A549 (cell line): ENCODE measurements around the gene SRI. TPM values are rescaled to one million over a fixed set of nuclear protein-coding genes. Genes with fewer than 3 reads are reported as not detected.
"Not testable (repeated sequence)": the region's sequence is repeated elsewhere in the genome, so short reads cannot be mapped to it uniquely, and the experiment has no call there.

Experiments used
- ATAC-seq, 2 experiments: fragments of 200-7000 bp in 1 of 2; fragments of >200 bp in 1 of 2; cut with Nextera tagmentation in 1 of 2; cut with Tn5 transposase in 1 of 2; 3 replicates each; pipeline versions ENCODE4 v1.8.0 to v1.9.1; 2018 to 2020; ENCODE audit warnings: mild to moderate bottlenecking in 1 of 2, moderate library complexity in 1 of 2
- CTCF ChIA-PET: fragments of 300-600 bp; sonication (Branson Sonifier 250); formaldehyde crosslinking; extraction: SDS; loops from one replicate; lab custom pipeline; 2021; ENCODE audit warnings: antibody characterized with exemption, inconsistent platforms; lab: Yijun Ruan, JAX
- POLR2A ChIA-PET: fragments of 350-600 bp; formaldehyde crosslinking; extraction: SDS; loops from one replicate; lab custom pipeline; 2021; ENCODE audit warnings: antibody characterized with exemption, inconsistent platforms; lab: Yijun Ruan, JAX
- DNase-seq, 2 experiments: peaks; one replicate each; pipeline versions ENCODE4 v3.0.0 to v3.0.0-alpha.2; 2011 to 2016; ENCODE audit warnings: low read depth in 1 of 2, low spot score in 1 of 2
- FAIRE-seq: peaks from 2 replicates; lab custom pipeline; 2011; peaks lifted over from hg19 to GRCh38; lab: Jason Lieb, UNC
- H3K27ac ChIP-seq, 2 experiments: fragments of >200 bp; sonication (Bioruptor Twin); formaldehyde crosslinking; 3 replicates each; pipeline ENCODE4 v1.5.1; 2016 to 2017
- H3K4me1 ChIP-seq: fragments of >200 bp; sonication (Bioruptor Twin); formaldehyde crosslinking; 3 replicates; pipeline ENCODE4 v1.6.1; 2016
- H3K4me2 ChIP-seq: fragments of >200 bp; sonication (Bioruptor Twin); formaldehyde crosslinking; 3 replicates; pipeline ENCODE4 v1.6.1; 2016
- H3K4me3 ChIP-seq: fragments of >200 bp; sonication (Bioruptor Twin); formaldehyde crosslinking; 3 replicates; pipeline ENCODE4 v1.5.1; 2016
- H3K9me3 ChIP-seq: fragments of >200 bp; sonication (Bioruptor Twin); formaldehyde crosslinking; 3 replicates; pipeline ENCODE4 v1.6.1; 2016
- CBX2 ChIP-seq: fragments of 200-600 bp; sonication (generic); IDR thresholded peaks from 2 replicates; pipeline ENCODE4 v1.6.1; 2016; ENCODE audit warnings: low read depth, mild to moderate bottlenecking, borderline replicate concordance
- CEBPB ChIP-seq, 2 experiments: fragments of >200 bp in 1 of 2; sonication (Bioruptor Twin) in 1 of 2; formaldehyde crosslinking in 1 of 2; IDR thresholded peaks; 2 replicates each; pipeline ENCODE4 v1.6.1; 2012 to 2016
- CHD2 ChIP-seq: fragments of 150-350 bp; IDR thresholded peaks from 2 replicates; pipeline ENCODE4 v1.6.1; 2014; ENCODE audit warnings: low read length; ENCODE audit not compliant: partially characterized antibody
- EP300 ChIP-seq, 2 experiments: fragments of >200 bp; sonication (Bioruptor Twin); formaldehyde crosslinking; IDR thresholded peaks; 2 replicates in 1 of 2; 3 replicates in 1 of 2; pipeline ENCODE4 v1.6.1; 2016 to 2017
- HEYL ChIP-seq: fragments of 250-450 bp; sonication (Bioruptor Pico); IDR thresholded peaks from 2 replicates; pipeline ENCODE4 v1.8.0; 2021; ENCODE audit warnings: mild to moderate bottlenecking, moderate library complexity
- HOXA7 ChIP-seq: fragments of 250-450 bp; sonication (Bioruptor Pico); IDR thresholded peaks from 2 replicates; pipeline ENCODE4 v1.5.0; 2020; ENCODE audit warnings: mild to moderate bottlenecking, moderate library complexity
- MAFK ChIP-seq: fragments of 450-650 bp; IDR thresholded peaks from 2 replicates; pipeline ENCODE4 v1.6.1; 2014; ENCODE audit not compliant: partially characterized antibody
- NPAS2 ChIP-seq: fragments of 250-450 bp; sonication (Bioruptor Pico); IDR thresholded peaks from 2 replicates; pipeline ENCODE4 v1.8.0; 2022; ENCODE audit warnings: mild to moderate bottlenecking, moderate library complexity, borderline replicate concordance
- NR3C1 ChIP-seq: fragments of >200 bp; sonication (Bioruptor Twin); formaldehyde crosslinking; IDR thresholded peaks from 3 replicates; pipeline ENCODE4 v1.6.1; 2017
- PHF8 ChIP-seq: fragments of 200-600 bp; sonication (generic); IDR thresholded peaks from 2 replicates; pipeline ENCODE4 v1.6.1; 2016; ENCODE audit warnings: low read depth, mild to moderate bottlenecking, antibody characterized with exemption, moderate library complexity, borderline replicate concordance
- POLR2AphosphoS2 ChIP-seq: conservative IDR thresholded peaks from 2 replicates; pipeline ENCODE4 v1.6.1; 2012; ENCODE audit warnings: low read length, improper control_type of control experiment, inconsistent platforms
- RCOR1 ChIP-seq: fragments of 150-350 bp; IDR thresholded peaks from 2 replicates; pipeline ENCODE4 v1.6.1; 2014; ENCODE audit warnings: antibody characterized with exemption, low read length, low read depth
- TFCP2L1 ChIP-seq: fragments of 250-450 bp; sonication (Bioruptor Pico); IDR thresholded peaks from 2 replicates; pipeline ENCODE4 v1.5.0; 2021; ENCODE audit warnings: mild to moderate bottlenecking
- TP53 ChIP-seq: fragments of 250-450 bp; sonication (Bioruptor Pico); IDR thresholded peaks from 2 replicates; pipeline ENCODE4 v1.5.0; 2021; ENCODE audit warnings: mild to moderate bottlenecking, moderate library complexity
- ZNF302 ChIP-seq: fragments of 250-450 bp; sonication (Bioruptor Pico); IDR thresholded peaks from 2 replicates; pipeline ENCODE4 v1.9.0; 2021; ENCODE audit warnings: inconsistent platforms, mild to moderate bottlenecking, moderate library complexity
- WGBS: methylation state at CpG from one replicate; pipeline ENCODE4 v1.1.6; 2017; ENCODE audit errors: missing lambda C conversion rate; 5-methylcytosine and 5-hydroxymethylcytosine counted together
- polyA plus RNA-seq, 4 experiments: library from polyadenylated mRNA; depleted of rRNA in 3 of 4; stranded (reverse); fragments of >200 nt; fragmentation: RNase III in 1 of 4; extraction: RNeasy Plus Mini Kit Qiagen cat#74134 plus additional on column Dnase treatment in 1 of 4; gene quantifications; 2 replicates in 3 of 4; 3 replicates in 1 of 4; pipeline ENCODE4 v1.2.3, GENCODE V29; 2011 to 2017
- TF ChIP-seq, protein P1 (sequence below): IDR thresholded peaks from 2 replicates; pipeline ENCODE4 v1.6.1; 2012
- TF ChIP-seq, protein P2 (sequence below): fragments of 450-650 bp; IDR thresholded peaks from 2 replicates; pipeline ENCODE4 v1.6.1; 2014; ENCODE audit warnings: antibody characterized with exemption
- TF ChIP-seq, protein P3 (sequence below): fragments of >200 bp; sonication (Bioruptor Twin); formaldehyde crosslinking; IDR thresholded peaks from 3 replicates; pipeline ENCODE4 v1.6.1; 2016
- TF ChIP-seq, protein P4 (sequence below): fragments of 200-600 bp; sonication (generic); IDR thresholded peaks from 2 replicates; pipeline ENCODE4 v1.6.1; 2016; ENCODE audit warnings: antibody characterized with exemption, mild to moderate bottlenecking, moderate library complexity

Gene SRI
- polyA plus RNA-seq, 2 of the 4 experiments (the other 2 are of a cell fraction) = 87.2 to 164 TPM

- CTCF ChIA-PET = interaction anchor here (1.4 kb wide), 1 partner anchor 17 kb away, joined by 5 read pairs; no protein-coding TSS in a partner anchor
- ATAC-seq (no peak), FAIRE-seq (no peak), DNase-seq (no peak)
- TF ChIP-seq RCOR1 (no peak), PHF8 (no peak), NR3C1 (no peak), CHD2 (no peak), HOXA7 (CRISPR knock-in tag) (no peak), TFCP2L1 (CRISPR knock-in tag) (no peak), POLR2AphosphoS2 (no peak), TP53 (CRISPR knock-in tag) (no peak), MAFK (no peak), CBX2 (no peak), ZNF302 (CRISPR knock-in tag) (no peak), EP300 (IDR thresholded peaks at IDR 0.05) (no peak)
- TF ChIP-seq, protein P1, sequence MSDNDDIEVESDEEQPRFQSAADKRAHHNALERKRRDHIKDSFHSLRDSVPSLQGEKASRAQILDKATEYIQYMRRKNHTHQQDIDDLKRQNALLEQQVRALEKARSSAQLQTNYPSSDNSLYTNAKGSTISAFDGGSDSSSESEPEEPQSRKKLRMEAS = no peak
- TF ChIP-seq, protein P2, sequence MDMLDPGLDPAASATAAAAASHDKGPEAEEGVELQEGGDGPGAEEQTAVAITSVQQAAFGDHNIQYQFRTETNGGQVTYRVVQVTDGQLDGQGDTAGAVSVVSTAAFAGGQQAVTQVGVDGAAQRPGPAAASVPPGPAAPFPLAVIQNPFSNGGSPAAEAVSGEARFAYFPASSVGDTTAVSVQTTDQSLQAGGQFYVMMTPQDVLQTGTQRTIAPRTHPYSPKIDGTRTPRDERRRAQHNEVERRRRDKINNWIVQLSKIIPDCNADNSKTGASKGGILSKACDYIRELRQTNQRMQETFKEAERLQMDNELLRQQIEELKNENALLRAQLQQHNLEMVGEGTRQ = no peak
- TF ChIP-seq, protein P3, sequence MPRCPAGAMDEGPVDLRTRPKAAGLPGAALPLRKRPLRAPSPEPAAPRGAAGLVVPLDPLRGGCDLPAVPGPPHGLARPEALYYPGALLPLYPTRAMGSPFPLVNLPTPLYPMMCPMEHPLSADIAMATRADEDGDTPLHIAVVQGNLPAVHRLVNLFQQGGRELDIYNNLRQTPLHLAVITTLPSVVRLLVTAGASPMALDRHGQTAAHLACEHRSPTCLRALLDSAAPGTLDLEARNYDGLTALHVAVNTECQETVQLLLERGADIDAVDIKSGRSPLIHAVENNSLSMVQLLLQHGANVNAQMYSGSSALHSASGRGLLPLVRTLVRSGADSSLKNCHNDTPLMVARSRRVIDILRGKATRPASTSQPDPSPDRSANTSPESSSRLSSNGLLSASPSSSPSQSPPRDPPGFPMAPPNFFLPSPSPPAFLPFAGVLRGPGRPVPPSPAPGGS = no peak
- WGBS = 15% methylated on average over 2 of the region's 2 CpGs
- no peak overlapping the region for H3K27ac ChIP-seq
- H3K4me1 ChIP-seq = 0 out of 3 replicates have a peak, but pooled peaks cover 3% of the 10 kb centered on the region
- H3K4me2 ChIP-seq = no peak overlapping the region
- POLR2A ChIA-PET = no interaction called here
- H3K9me3 ChIP-seq = no peaks in the 10 kb centered on the region
- H3K4me3 ChIP-seq = no peak overlapping the region
Measured at GRCh38 chr7:88259656-88260380, 40.0 kb upstream of the SRI start.

GRCh38 chr7:88258296-88258695 is 38.5 kb upstream of the SRI start:
- POLR2A ChIA-PET, H3K9me3 ChIP-seq, DNase-seq, H3K27ac ChIP-seq, CTCF ChIA-PET, H3K4me2 ChIP-seq, H3K4me3 ChIP-seq, H3K4me1 ChIP-seq, ATAC-seq, FAIRE-seq: not testable (repeated sequence)
- 75% methylated on average over 1 of the region's 1 CpG for WGBS

- ChIA-PET CTCF (interaction anchor here (0.9 kb wide), 1 partner anchor 14 kb away, joined by 3 read pairs; no protein-coding TSS in a partner anchor), POLR2A (no interaction called here)
- ATAC-seq (no peak), DNase-seq (no peak), FAIRE-seq (no peak)
- TF ChIP-seq CBX2 (no peak), NPAS2 (CRISPR knock-in tag) (no peak), HEYL (CRISPR knock-in tag) (no peak), CEBPB (IDR thresholded peaks at IDR 0.05) (no peak)
- TF ChIP-seq, protein P4, sequence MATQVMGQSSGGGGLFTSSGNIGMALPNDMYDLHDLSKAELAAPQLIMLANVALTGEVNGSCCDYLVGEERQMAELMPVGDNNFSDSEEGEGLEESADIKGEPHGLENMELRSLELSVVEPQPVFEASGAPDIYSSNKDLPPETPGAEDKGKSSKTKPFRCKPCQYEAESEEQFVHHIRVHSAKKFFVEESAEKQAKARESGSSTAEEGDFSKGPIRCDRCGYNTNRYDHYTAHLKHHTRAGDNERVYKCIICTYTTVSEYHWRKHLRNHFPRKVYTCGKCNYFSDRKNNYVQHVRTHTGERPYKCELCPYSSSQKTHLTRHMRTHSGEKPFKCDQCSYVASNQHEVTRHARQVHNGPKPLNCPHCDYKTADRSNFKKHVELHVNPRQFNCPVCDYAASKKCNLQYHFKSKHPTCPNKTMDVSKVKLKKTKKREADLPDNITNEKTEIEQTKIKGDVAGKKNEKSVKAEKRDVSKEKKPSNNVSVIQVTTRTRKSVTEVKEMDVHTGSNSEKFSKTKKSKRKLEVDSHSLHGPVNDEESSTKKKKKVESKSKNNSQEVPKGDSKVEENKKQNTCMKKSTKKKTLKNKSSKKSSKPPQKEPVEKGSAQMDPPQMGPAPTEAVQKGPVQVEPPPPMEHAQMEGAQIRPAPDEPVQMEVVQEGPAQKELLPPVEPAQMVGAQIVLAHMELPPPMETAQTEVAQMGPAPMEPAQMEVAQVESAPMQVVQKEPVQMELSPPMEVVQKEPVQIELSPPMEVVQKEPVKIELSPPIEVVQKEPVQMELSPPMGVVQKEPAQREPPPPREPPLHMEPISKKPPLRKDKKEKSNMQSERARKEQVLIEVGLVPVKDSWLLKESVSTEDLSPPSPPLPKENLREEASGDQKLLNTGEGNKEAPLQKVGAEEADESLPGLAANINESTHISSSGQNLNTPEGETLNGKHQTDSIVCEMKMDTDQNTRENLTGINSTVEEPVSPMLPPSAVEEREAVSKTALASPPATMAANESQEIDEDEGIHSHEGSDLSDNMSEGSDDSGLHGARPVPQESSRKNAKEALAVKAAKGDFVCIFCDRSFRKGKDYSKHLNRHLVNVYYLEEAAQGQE = no peak
- H3K4me3 ChIP-seq = no peak overlapping the region
- 0 out of 3 replicates have a peak, but pooled peaks cover 3% of the 10 kb centered on the region for H3K4me1 ChIP-seq
- no peak overlapping the region for H3K27ac ChIP-seq
- peaks cover 5% of the 10 kb centered on the region; the same call in 1 of the 3 replicates for H3K9me3 ChIP-seq
- no peak overlapping the region for H3K4me2 ChIP-seq
Measured at GRCh38 chr7:88256906-88257305, 37.1 kb upstream of the SRI start.
